ENCODE results near the gene ODF4.

GRCh38 chr17:8368193-8368592, 28.6 kb downstream of the ODF4 start:
- TF ChIP-seq POLR2A (IDR thresholded peaks at IDR 0.05; ENCODE audit: low read depth, low read length) (no peak), POLR2AphosphoS5 (IDR thresholded peaks at IDR 0.05; ENCODE audit: low read depth, low read length) (no peak), TAF1 (IDR thresholded peaks at IDR 0.05; ENCODE audit: low read depth, low read length) (no peak), SPI1 (IDR thresholded peaks at IDR 0.05; ENCODE audit: low read depth, low read length) (no peak), POU2F2 (IDR thresholded peaks at IDR 0.05; ENCODE audit: low read depth, low read length) (no peak), PAX5 (IDR thresholded peaks at IDR 0.05; ENCODE audit: insufficient read depth, low read length, severe bottlenecking) (no peak)
